ENCODE results near the gene ADH1A.

The ADH1A gene

DNA sequence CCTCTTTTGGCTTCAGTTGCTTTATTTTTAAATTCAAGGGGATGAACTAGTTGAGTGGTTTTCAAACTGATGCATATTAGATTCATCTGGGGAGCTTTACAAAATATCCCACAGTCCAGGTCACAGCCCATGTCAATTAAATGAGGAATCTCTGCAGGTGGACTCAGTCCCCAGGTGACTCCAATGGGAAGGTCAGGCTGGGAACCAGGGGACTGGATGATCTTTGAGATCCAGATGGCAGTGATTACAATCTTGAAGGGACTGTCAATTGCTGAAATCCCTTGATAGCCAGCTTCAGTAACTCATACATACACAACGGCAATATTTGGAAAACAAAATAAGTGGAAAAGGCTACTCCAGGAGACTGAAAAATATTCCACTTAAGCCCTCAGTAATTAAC is 23.4 kb upstream of the ADH1A start:
- TF ChIP-seq, protein P1, sequence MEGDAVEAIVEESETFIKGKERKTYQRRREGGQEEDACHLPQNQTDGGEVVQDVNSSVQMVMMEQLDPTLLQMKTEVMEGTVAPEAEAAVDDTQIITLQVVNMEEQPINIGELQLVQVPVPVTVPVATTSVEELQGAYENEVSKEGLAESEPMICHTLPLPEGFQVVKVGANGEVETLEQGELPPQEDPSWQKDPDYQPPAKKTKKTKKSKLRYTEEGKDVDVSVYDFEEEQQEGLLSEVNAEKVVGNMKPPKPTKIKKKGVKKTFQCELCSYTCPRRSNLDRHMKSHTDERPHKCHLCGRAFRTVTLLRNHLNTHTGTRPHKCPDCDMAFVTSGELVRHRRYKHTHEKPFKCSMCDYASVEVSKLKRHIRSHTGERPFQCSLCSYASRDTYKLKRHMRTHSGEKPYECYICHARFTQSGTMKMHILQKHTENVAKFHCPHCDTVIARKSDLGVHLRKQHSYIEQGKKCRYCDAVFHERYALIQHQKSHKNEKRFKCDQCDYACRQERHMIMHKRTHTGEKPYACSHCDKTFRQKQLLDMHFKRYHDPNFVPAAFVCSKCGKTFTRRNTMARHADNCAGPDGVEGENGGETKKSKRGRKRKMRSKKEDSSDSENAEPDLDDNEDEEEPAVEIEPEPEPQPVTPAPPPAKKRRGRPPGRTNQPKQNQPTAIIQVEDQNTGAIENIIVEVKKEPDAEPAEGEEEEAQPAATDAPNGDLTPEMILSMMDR (IDR thresholded peaks at IDR 0.05; ENCODE audit: insufficient read depth, low read depth, low read length, missing control alignments) = no peak
- H3K4me3 ChIP-seq (ENCODE audit: low read length) = no peak overlapping the region
- DNase-seq (ENCODE audit: low read depth) = no peak

DNA sequence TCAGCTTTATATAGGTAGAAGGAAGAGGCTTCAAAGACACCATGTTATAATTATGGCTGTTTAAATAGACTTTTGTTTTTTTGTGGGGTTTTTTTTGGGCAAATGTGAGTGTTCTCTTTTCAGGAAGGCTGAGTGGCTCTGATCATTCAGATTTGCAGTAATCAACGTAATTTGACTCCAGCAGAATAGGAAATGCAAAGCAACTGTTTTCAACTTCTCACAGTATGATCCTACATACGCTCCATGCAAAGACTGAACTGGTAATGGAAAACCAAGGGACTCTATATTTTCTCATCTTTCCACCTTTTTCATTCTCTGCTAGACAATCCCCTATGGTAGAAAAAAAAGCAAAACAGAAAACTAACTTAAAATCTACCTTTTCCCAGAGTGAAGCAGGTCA is 19.6 kb upstream of the ADH1A start:
- H3K4me3 ChIP-seq (ENCODE audit: low read length) = no peak overlapping the region
- TF ChIP-seq, protein P1 (IDR thresholded peaks at IDR 0.05; ENCODE audit: insufficient read depth, low read depth, low read length, missing control alignments) = no peak
- no peak for DNase-seq (ENCODE audit: low read depth)

DNA sequence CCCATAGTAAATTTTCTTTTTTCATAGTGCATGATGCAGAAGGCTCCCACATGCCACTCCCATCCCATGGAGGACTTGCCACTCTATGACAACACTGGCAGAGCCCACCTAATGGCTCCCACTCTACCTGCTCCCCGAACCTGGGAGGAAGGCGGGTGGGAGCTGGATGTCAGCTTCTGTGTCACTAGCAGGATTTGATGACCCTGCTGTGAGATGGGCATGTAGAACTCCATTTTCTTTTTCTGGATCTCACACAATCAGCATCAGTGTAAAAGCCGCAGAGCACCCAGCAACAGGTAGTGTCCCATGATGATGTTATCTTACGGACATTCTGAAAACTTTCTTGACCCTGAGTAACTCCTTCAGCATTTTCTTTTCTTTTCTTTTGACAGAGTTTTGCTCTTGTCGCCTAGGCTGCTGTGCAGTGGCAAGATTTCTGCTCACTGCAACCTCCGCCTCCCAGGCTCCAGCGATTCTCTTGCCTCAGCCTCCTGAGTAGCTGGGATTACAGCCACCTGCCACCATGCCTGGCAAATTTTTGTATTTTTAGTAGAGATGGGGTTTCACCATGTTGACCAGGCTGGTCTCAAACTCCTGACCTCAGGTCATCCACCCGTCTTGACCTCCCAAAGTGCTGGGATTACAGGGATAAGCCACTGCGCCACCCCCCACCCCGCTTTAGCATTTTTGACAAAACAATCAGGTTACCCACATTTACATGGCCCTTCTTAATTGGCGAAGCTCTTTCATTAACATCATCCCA is 15.0 kb upstream of the ADH1A start:
- TF ChIP-seq, protein P1 (IDR thresholded peaks at IDR 0.05; ENCODE audit: insufficient read depth, low read depth, low read length, missing control alignments) = no peak
- no peak for DNase-seq (ENCODE audit: low read depth)
- H3K4me3 ChIP-seq (ENCODE audit: low read length) = no peak overlapping the region

DNA sequence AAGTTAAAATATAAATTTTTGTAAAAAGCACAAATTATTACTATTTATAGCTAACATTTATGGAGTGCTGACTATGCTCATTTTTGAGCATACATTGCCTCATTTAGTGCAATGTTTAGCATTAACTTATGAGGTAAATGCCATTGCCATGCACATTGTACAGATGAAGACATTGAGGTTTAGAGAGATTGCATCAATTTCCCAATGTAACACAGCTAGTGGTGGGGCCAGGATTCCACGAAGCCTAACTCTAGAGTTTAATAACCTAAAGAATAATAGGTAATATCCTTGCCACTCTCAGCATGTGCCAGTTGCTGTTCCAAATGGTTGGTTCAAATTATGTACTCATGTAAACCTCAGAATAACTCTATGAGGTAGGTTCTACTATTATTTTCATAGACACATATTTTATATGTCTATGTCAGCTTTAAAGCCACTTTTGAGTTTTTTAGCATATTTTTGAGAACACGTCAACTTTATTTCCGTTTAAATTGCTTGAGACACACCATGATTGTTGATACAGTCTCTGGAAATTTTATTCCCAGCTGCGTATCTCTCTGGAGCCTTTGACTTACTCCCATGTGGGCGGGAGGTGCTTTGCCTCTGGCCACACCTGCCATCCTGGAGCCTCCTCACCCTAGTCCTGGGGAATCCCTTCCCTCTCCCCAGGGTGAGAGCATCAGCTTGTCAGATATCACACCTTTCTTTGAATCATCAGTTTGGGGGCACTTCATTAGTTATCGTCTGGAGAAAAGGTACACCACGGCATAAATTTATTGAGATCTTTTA is 10.8 kb upstream of the ADH1A start:
- no peak for DNase-seq (ENCODE audit: low read depth)
- TF ChIP-seq, protein P1 (IDR thresholded peaks at IDR 0.05; ENCODE audit: insufficient read depth, low read depth, low read length, missing control alignments) = no peak
- H3K4me3 ChIP-seq (ENCODE audit: low read length) = no peak overlapping the region

DNA sequence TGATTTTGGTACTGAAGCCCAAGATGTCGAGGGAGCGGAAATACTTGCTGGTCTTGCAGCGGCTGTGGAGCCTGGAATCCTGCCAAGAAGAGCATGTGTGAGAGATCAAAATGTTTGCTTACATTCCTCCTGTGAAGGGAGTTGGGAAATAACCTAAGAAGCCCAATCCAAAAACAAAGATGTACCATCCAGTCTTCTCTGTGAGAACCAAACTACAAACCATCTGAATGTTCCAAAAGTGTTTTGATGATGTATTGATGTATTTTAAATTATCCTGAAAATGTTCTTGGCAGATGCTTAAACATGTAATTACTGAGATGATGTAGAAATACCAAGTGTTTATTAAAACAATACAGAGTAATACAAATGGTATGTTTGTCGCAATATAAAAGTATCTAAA is 10.1 kb upstream of the ADH1A start:
- no peak overlapping the region for H3K4me3 ChIP-seq (ENCODE audit: low read length)
- TF ChIP-seq, protein P1 (IDR thresholded peaks at IDR 0.05; ENCODE audit: insufficient read depth, low read depth, low read length, missing control alignments) = no peak
- DNase-seq (ENCODE audit: low read depth) = peak; percentile 81

DNA sequence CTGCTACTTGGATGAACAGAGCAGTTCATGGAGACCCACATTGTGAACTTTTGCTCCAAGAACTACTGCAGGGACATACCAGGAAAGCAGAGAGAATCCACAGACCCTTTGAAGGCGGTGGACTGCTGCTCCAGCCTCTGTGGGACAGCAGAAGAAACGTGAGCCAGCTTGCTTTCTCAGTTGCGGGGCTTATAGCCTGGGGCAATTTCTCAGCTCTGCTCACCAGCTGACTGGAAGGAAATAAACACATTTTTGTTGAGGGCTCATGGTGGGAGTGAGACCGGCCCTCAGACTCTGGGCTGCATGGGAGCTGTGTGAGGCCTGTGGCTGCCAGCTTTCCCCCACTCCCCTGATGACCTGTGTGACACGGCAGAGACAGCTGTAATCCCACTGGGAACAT is 2.6 kb upstream of the ADH1A start:
- DNase-seq (ENCODE audit: low read depth) = peak; percentile 1
- TF ChIP-seq, protein P1 (IDR thresholded peaks at IDR 0.05; ENCODE audit: insufficient read depth, low read depth, low read length, missing control alignments) = no peak
- no peak overlapping the region for H3K4me3 ChIP-seq (ENCODE audit: low read length)
